ENCODE measurements around the gene SMAD7.

SMAD7 gene

DNA sequence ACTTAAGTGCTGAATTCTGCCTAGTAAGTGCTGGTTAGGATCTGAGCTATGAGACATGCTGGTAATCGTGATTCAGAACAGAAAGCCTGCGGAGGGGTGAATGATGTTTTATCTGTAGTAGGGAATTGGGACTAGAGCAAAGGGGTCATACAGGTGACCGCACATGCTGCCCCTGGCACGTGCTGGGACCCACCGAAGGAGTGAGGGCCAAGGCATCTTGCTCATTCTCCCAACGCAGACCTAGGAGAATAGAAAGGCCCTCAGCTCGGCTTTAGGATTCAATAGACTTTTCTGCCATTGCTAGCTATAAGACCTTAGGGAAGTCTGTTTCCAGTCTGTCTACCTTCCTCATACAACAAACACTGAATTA lies 8.8 kb upstream of the SMAD7 start:
- H3K4me1 ChIP-seq (ENCODE audit: control insufficient read depth in 1 of 2, insufficient read depth in 1 of 2, low read depth in 1 of 2, low read length in 1 of 2): no peaks in the 10 kb centered on the region
- H3K27ac ChIP-seq: no peak overlapping the region
- no peaks in the 10 kb centered on the region for H3K9me3 ChIP-seq
- no peaks in the 10 kb centered on the region for H3K36me3 ChIP-seq
- no peak overlapping the region for H3K4me3 ChIP-seq (ENCODE audit: low read depth in 1 of 2, low read length in 1 of 2)
- TF ChIP-seq, protein P1, sequence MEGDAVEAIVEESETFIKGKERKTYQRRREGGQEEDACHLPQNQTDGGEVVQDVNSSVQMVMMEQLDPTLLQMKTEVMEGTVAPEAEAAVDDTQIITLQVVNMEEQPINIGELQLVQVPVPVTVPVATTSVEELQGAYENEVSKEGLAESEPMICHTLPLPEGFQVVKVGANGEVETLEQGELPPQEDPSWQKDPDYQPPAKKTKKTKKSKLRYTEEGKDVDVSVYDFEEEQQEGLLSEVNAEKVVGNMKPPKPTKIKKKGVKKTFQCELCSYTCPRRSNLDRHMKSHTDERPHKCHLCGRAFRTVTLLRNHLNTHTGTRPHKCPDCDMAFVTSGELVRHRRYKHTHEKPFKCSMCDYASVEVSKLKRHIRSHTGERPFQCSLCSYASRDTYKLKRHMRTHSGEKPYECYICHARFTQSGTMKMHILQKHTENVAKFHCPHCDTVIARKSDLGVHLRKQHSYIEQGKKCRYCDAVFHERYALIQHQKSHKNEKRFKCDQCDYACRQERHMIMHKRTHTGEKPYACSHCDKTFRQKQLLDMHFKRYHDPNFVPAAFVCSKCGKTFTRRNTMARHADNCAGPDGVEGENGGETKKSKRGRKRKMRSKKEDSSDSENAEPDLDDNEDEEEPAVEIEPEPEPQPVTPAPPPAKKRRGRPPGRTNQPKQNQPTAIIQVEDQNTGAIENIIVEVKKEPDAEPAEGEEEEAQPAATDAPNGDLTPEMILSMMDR (IDR thresholded peaks at IDR 0.05): no peak
- peaks cover 11% of the 10 kb centered on the region for H3K27me3 ChIP-seq

DNA sequence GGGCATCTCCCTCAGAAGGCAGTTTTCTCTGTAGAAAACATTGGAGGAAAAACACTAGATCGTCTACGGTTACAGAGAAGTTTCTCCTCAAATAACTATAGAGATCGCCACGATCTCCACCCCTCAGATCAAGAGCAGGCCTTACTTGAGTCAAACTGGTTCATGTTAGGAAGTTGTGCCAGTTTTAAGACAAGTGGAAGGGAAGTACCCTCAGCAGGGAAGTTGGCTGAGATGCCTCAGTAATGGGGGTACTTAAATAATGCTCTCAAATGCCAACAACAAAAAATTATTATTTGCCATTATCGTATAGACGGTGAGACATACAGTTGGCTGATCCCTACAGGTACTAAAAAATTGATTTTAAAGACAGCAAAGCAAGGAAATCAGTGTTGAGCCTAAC lies 8.2 kb upstream of the SMAD7 start:
- H3K36me3 ChIP-seq: no peaks in the 10 kb centered on the region
- H3K4me3 ChIP-seq (ENCODE audit: low read depth in 1 of 2, low read length in 1 of 2): no peak overlapping the region
- H3K27ac ChIP-seq: no peak overlapping the region
- H3K27me3 ChIP-seq: peaks cover 7% of the 10 kb centered on the region
- no peaks in the 10 kb centered on the region for H3K9me3 ChIP-seq
- TF ChIP-seq, protein P1 (IDR thresholded peaks at IDR 0.05): no peak
- H3K4me1 ChIP-seq (ENCODE audit: control insufficient read depth in 1 of 2, insufficient read depth in 1 of 2, low read depth in 1 of 2, low read length in 1 of 2): no peaks in the 10 kb centered on the region

DNA sequence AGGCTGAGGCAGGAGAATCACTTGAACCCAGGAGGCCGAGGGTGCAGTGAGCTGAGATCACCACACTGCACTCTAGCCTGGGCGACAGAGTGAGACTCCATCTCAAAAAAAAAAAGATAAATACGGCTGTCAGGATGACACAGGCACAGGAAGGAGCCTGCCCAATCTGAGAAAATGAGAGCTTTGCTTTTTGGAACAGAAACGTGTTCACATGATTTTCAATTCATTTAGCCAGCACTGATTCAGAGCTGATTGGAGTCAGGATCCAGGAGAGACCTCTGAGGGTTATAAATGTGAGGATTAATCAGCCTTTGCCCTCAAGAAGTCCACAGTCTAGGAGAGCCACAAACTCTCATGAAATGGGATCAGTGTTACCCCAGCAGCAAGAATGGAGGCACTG lies 6.9 kb upstream of the SMAD7 start:
- Histone ChIP-seq H3K9me3 (no peaks in the 10 kb centered on the region), H3K4me1 (ENCODE audit: control insufficient read depth in 1 of 2, insufficient read depth in 1 of 2, low read depth in 1 of 2, low read length in 1 of 2) (peaks cover 4 to 5% of the 10 kb centered on the region in 2 experiments), H3K27me3 (peaks cover 4% of the 10 kb centered on the region), H3K27ac (no peak overlapping the region), H3K36me3 (no peaks in the 10 kb centered on the region), H3K4me3 (ENCODE audit: low read depth in 1 of 2, low read length in 1 of 2) (no peak overlapping the region)
- TF ChIP-seq, protein P1 (IDR thresholded peaks at IDR 0.05): no peak

DNA sequence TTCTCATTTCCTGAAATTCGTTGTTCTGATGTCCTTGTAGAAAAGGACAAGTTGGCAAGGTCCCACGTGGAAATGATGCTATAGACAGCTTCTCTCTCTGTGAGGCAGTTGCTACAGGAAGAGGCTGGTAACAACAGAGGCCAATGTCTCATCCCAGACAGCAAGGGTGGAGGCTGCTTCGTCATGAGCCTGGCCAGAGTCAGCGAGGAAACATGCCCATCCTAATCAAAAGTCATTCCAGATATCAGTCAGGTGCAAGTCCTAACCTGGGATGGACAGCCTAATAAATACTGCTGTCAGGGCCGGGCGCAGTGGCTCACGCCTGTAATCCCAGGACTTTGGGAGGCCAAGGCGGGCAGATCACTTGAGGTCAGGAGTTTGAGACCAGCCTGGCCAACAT lies 6.4 kb upstream of the SMAD7 start:
- H3K27ac ChIP-seq: no peak overlapping the region
- peaks cover 7 to 9% of the 10 kb centered on the region in 2 experiments for H3K4me1 ChIP-seq (ENCODE audit: control insufficient read depth in 1 of 2, insufficient read depth in 1 of 2, low read depth in 1 of 2, low read length in 1 of 2)
- H3K4me3 ChIP-seq (ENCODE audit: low read depth in 1 of 2, low read length in 1 of 2): no peak overlapping the region

DNA sequence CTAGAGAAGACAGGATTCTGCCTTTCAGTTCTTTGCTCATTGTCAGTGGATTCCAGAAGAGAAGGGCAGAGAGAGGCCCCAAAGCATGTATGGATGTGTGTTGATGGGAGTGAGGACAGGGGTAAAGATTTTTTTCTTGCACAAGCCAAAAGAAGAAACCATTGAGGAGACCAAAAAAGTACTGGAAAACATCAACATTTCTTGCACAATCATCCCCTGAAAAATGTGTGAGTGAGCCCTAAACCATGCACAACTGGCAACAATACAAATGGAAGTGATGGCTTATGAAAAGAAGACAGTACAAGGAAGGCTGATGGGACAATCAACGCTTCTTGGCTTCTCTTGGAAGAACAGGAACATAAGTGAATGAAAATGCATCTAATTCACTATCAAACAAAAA lies 5.6 kb upstream of the SMAD7 start:
- TF ChIP-seq, protein P1 (IDR thresholded peaks at IDR 0.05): no peak
- no peaks in the 10 kb centered on the region for H3K9me3 ChIP-seq
- H3K4me3 ChIP-seq (ENCODE audit: low read depth in 1 of 2, low read length in 1 of 2): no peak overlapping the region
- H3K27me3 ChIP-seq: no peaks in the 10 kb centered on the region
- no peak overlapping the region for H3K27ac ChIP-seq
- no peaks in the 10 kb centered on the region for H3K36me3 ChIP-seq
- H3K4me1 ChIP-seq (ENCODE audit: control insufficient read depth in 1 of 2, insufficient read depth in 1 of 2, low read depth in 1 of 2, low read length in 1 of 2): peaks cover 7 to 9% of the 10 kb centered on the region in 2 experiments

More for the DNA sequence above, 6.4 kb upstream of the SMAD7 start:
- H3K36me3 ChIP-seq: no peaks in the 10 kb centered on the region
- H3K27me3 ChIP-seq: no peaks in the 10 kb centered on the region
- H3K9me3 ChIP-seq: no peaks in the 10 kb centered on the region
- TF ChIP-seq, protein P1 (IDR thresholded peaks at IDR 0.05): no peak

DNA sequence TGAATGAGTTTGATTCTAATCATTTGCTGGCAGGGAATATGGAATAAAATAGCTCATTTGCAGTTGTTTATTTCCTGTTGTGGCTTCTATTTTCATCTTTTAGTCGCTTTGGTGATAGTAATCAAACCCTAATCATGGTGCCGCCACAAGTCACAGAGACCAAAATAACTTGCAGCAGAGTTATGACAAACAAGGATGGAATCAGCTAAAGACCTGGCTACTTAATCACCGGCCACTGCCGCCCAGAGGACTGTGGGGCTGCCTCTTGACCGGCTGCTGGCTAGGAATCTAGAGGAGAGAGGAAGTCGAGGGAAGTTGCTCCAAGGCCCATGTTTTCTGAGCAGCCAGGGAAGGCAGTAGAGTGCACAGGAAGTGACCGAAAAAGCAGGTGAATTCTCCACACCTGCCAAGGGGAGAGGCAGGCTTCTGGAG lies 5.1 kb upstream of the SMAD7 start:
- Histone ChIP-seq H3K4me3 (ENCODE audit: low read depth in 1 of 2, low read length in 1 of 2) (no peak overlapping the region), H3K27ac (no peak overlapping the region), H3K9me3 (no peaks in the 10 kb centered on the region), H3K27me3 (no peaks in the 10 kb centered on the region), H3K36me3 (no peaks in the 10 kb centered on the region), H3K4me1 (ENCODE audit: control insufficient read depth in 1 of 2, insufficient read depth in 1 of 2, low read depth in 1 of 2, low read length in 1 of 2) (peaks cover 9 to 11% of the 10 kb centered on the region in 2 experiments)
- TF ChIP-seq, protein P1 (IDR thresholded peaks at IDR 0.05): no peak

All from neutrophil (primary cell).